Stomach (tissue), 9 donors: Measurements from ENCODE around the gene CYP4A11. TPM values are rescaled to one million over a fixed set of nuclear protein-coding genes. Genes with fewer than 3 reads are reported as not detected.
A peak's percentile ranks its signal among the peaks of the same experiment; 100 is the strongest.
"Not testable (repeated sequence)": the region's sequence is repeated elsewhere in the genome, so short reads cannot be mapped to it uniquely, and the experiment has no call there.

Source experiments
- DNase-seq, 2 donors: peaks; one replicate each; pipeline versions ENCODE4 v3.0.0 to v3.0.0-alpha.2; 2013 to 2019
- H3K27ac ChIP-seq, 5 donors: fragments of 200-600 bp in 4 of 5; sonication (generic) in 4 of 5; one replicate each; pipeline ENCODE4 v1.5.1; 2013 to 2019; ENCODE audit warnings: mild to moderate bottlenecking in 1 of 5, moderate library complexity in 1 of 5
- H3K27me3 ChIP-seq, 3 donors: fragments of 200-600 bp; sonication (generic); one replicate each; pipeline ENCODE4 v1.5.1; 2017 to 2019; ENCODE audit warnings: mixed run types in 1 of 3
- H3K36me3 ChIP-seq, 4 donors: fragments of 200-600 bp; sonication (generic); 1 replicate in 3 of 4; 2 replicates in 1 of 4; pipeline ENCODE4 v1.5.1; 2016 to 2019
- H3K4me1 ChIP-seq, 4 donors: fragments of 200-600 bp; sonication (generic); one replicate each; pipeline ENCODE4 v1.5.1; 2016 to 2019
- H3K4me3 ChIP-seq, 4 donors: fragments of 200-600 bp; sonication (generic) in 3 of 4; one replicate each; pipeline ENCODE4 v1.5.1; 2016 to 2019; ENCODE audit warnings: mild to moderate bottlenecking in 1 of 4
- H3K9me3 ChIP-seq, 4 donors: fragments of 200-600 bp; sonication (generic); one replicate each; pipeline ENCODE4 v1.5.1; 2016 to 2019
- CTCF ChIP-seq, 7 experiments: fragments of 450-650 bp in 4 of 7; fragments of 200-600 bp in 3 of 7; sonication (generic) in 3 of 7; IDR thresholded peaks; one replicate each; pipeline ENCODE4 v1.5.1; 2016 to 2019; ENCODE audit warnings: antibody characterized with exemption in 7 of 7, control low read depth in 2 of 7, mild to moderate bottlenecking in 1 of 7
- EP300 ChIP-seq: sonication (generic); formaldehyde crosslinking; IDR thresholded peaks from one replicate; pipeline ENCODE4 v1.6.1; 2017; ENCODE audit warnings: antibody characterized with exemption
- POLR2A ChIP-seq, 4 donors: fragments of 450-650 bp; IDR thresholded peaks; one replicate each; pipeline ENCODE4 v1.6.1; 2016; ENCODE audit warnings: antibody characterized with exemption in 4 of 4, control low read depth in 2 of 4, mild to moderate bottlenecking in 1 of 4, moderate library complexity in 1 of 4
- POLR2AphosphoS5 ChIP-seq, 3 donors: sonication (generic); formaldehyde crosslinking; IDR thresholded peaks; one replicate each; pipeline ENCODE4 v1.6.1; 2016; ENCODE audit warnings: antibody characterized with exemption in 3 of 3
- WGBS, 5 donors: extraction: QIAGEN DNeasy Blood & Tissue Kit in 3 of 5; methylation state at CpG; one replicate each; pipeline versions ENCODE4 v1.1.5 to v1.1.7; 2013 to 2018; 5-methylcytosine and 5-hydroxymethylcytosine counted together
- intact Hi-C: fragments of 100-400 bp; cut with DNase I; formaldehyde crosslinking; loops from one replicate; pipeline ENCODE4 v1.15.1; 2023; ENCODE audit warnings: low total_unique reads
- polyA plus RNA-seq, 3 donors: library from polyadenylated mRNA; stranded (reverse); fragments of 200-250 nt; gene quantifications; one replicate each; pipeline ENCODE4 v1.2.3, GENCODE V29; 2013
- total RNA-seq, 5 donors: library from RNA; depleted of rRNA; stranded (reverse); fragments of >200 nt; gene quantifications; one replicate each; pipeline versions ENCODE4 v1.1.0 to v1.2.3, GENCODE V29; 2014 to 2016
- donor health status: healthy with polysubstance abuse.
- donor health status: Bipolar disorder and iron deficiency.
- donor health status: healthy.

CYP4A11 gene
- total and polyA plus RNA-seq, 8 donors = 0.68 to 2.2 (median 0.92) TPM; not detected in 5

GRCh38 chr1:46948629-46949416 is 7.5 kb upstream of the CYP4A11 start:
- H3K4me1 ChIP-seq = peaks cover 0 to 10% (median 3%) of the 10 kb centered on the region in 4 donors
- no peaks in the 10 kb centered on the region for H3K9me3 ChIP-seq
- intact Hi-C loops = no loop called here
- DNase-seq = peak; percentile 56 to 57
- no peaks in the 10 kb centered on the region for H3K27me3 ChIP-seq
- 30 to 65% (median 35%) methylated on average over 4 to 5 of the region's 5 CpGs for WGBS, 5 donors
- H3K36me3 ChIP-seq = no peaks in the 10 kb centered on the region
- H3K4me3 ChIP-seq = no peak overlapping the region
- peak overlapping the region; percentile 7 to 86 (median 73) for H3K27ac ChIP-seq
- TF ChIP-seq EP300 (no peak), POLR2AphosphoS5 (IDR thresholded peaks at IDR 0.05) (no peak), CTCF (IDR thresholded peaks at IDR 0.05) (no peak), POLR2A (IDR thresholded peaks at IDR 0.05) (no peak)

GRCh38 chr1:46947706-46948105 is 6.4 kb upstream of the CYP4A11 start:
- DNase-seq, intact Hi-C loops, H3K36me3 ChIP-seq, H3K4me3 ChIP-seq, H3K9me3 ChIP-seq, H3K27me3 ChIP-seq: not testable (repeated sequence)
- H3K27ac ChIP-seq = peak overlapping the region; percentile 61 to 86 (median 74)
- H3K4me1 ChIP-seq = peaks cover 0 to 16% (median 3%) of the 10 kb centered on the region in 4 donors
- 19 to 26% (median 22%) methylated on average over 2 of the region's 2 CpGs for WGBS, 5 donors

- intact Hi-C loops = no loop called here
- no peaks in the 10 kb centered on the region for H3K9me3 ChIP-seq
- TF ChIP-seq POLR2AphosphoS5 (IDR thresholded peaks at IDR 0.05) (no peak), EP300 (no peak), CTCF (IDR thresholded peaks at IDR 0.05) (no peak), POLR2A (IDR thresholded peaks at IDR 0.05) (no peak)
- H3K4me3 ChIP-seq = no peak overlapping the region
- DNase-seq = peak in 1 of 2 donors; percentile 43
- H3K36me3 ChIP-seq = no peaks in the 10 kb centered on the region
- H3K4me1 ChIP-seq = peaks cover 6 to 28% (median 13%) of the 10 kb centered on the region in 4 donors
- H3K27me3 ChIP-seq = no peaks in the 10 kb centered on the region
- peak overlapping the region in 4 of 5 donors; percentile 39 to 75 (median 66) for H3K27ac ChIP-seq
Observed at GRCh38 chr1:46942086-46942485, 810 bp upstream of the CYP4A11 start.

- Histone ChIP-seq H3K36me3 (no peaks in the 10 kb centered on the region), H3K4me1 (peaks cover 6 to 22% (median 11%) of the 10 kb centered on the region in 4 donors), H3K4me3 (no peak overlapping the region), H3K27ac (peak overlapping the region; percentile 36 to 75 (median 57)), H3K27me3 (no peaks in the 10 kb centered on the region), H3K9me3 (no peaks in the 10 kb centered on the region)
- 27 to 60% (median 49%) methylated on average over 7 of the region's 7 CpGs for WGBS, 5 donors
- intact Hi-C loops = no loop called here
- TF ChIP-seq EP300 = no peak
- no peak for TF ChIP-seq POLR2A (IDR thresholded peaks at IDR 0.05)
- peak in 1 of 3 donors; percentile 37 for TF ChIP-seq POLR2AphosphoS5 (IDR thresholded peaks at IDR 0.05)
- DNase-seq = peak in 1 of 2 donors; percentile 86
Observed at GRCh38 chr1:46940307-46940706, 969 bp downstream of the CYP4A11 start.

- Histone ChIP-seq H3K27ac (no peak overlapping the region), H3K4me3 (no peak overlapping the region), H3K4me1 (peaks cover 6 to 16% (median 11%) of the 10 kb centered on the region in 4 donors), H3K27me3 (no peaks in the 10 kb centered on the region), H3K36me3 (no peaks in the 10 kb centered on the region), H3K9me3 (no peaks in the 10 kb centered on the region)
- no peak for TF ChIP-seq EP300
- no peak for TF ChIP-seq POLR2A (IDR thresholded peaks at IDR 0.05)
- intact Hi-C loops = no loop called here
- 43 to 66% (median 50%) methylated on average over 1 of the region's 1 CpG for WGBS, 5 donors
- no peak for DNase-seq
Observed at GRCh38 chr1:46937270-46937669, 4.0 kb downstream of the CYP4A11 start.

GRCh38 chr1:46936788-46937187 is 4.5 kb downstream of the CYP4A11 start:
- WGBS, 5 donors = 59 to 77% (median 67%) methylated on average over 1 of the region's 1 CpG
- no peak for DNase-seq
- Histone ChIP-seq H3K36me3 (no peaks in the 10 kb centered on the region), H3K4me1 (peaks cover 6 to 16% (median 11%) of the 10 kb centered on the region in 4 donors), H3K9me3 (no peaks in the 10 kb centered on the region), H3K27ac (no peak overlapping the region), H3K4me3 (no peak overlapping the region), H3K27me3 (no peaks in the 10 kb centered on the region)
- TF ChIP-seq POLR2AphosphoS5 (IDR thresholded peaks at IDR 0.05) = no peak
- no peak for TF ChIP-seq CTCF (IDR thresholded peaks at IDR 0.05)
- TF ChIP-seq EP300 = no peak
- TF ChIP-seq POLR2A (IDR thresholded peaks at IDR 0.05) = no peak
- intact Hi-C loops = no loop called here
